Adrenal gland (tissue), 5 donors: Measurements from ENCODE around the gene ZC3H12C.
A peak's percentile ranks its signal among the peaks of the same experiment; 100 is the strongest.

Experiments
- CTCF ChIP-seq, 6 experiments: fragments of 450-650 bp in 4 of 6; fragments of 200-600 bp in 2 of 6; sonication (generic) in 1 of 6; IDR thresholded peaks; 1 replicate in 5 of 6; 2 replicates in 1 of 6; pipeline versions ENCODE4 v1.5.1 to v1.8.0; 2016 to 2021; ENCODE audit warnings: antibody characterized with exemption in 6 of 6, mild to moderate bottlenecking in 2 of 6, moderate library complexity in 1 of 6
- POLR2A ChIP-seq, 2 donors: fragments of 450-650 bp; IDR thresholded peaks; one replicate each; pipeline ENCODE4 v1.6.1; 2017; ENCODE audit warnings: antibody characterized with exemption in 2 of 2, mild to moderate bottlenecking in 2 of 2, moderate library complexity in 1 of 2
- donor health status: DM: no; HTN: no; CAD: no.

- TF ChIP-seq CTCF (IDR thresholded peaks at IDR 0.05) (peak; percentile 55 to 81 (median 76)), POLR2A (IDR thresholded peaks at IDR 0.05) (no peak)
Measured at GRCh38 chr11:110173811-110174644, 80.8 kb downstream of the ZC3H12C start.
